Measurements from ENCODE around the gene ELANE. TPM values are rescaled to one million over a fixed set of nuclear protein-coding genes. Genes with fewer than 3 reads are reported as not detected.

Gene ELANE
- total and polyA plus RNA-seq, 9 of the 15 experiments (the other 6 are each of a cell fraction or from before 2014, with no cell fraction given) = not detected

GRCh38 chr19:869245-870177 is 17.4 kb downstream of the ELANE start (continued):
- TF ChIP-seq ZNF146 (CRISPR knock-in tag; IDR thresholded peaks at IDR 0.05; ENCODE audit: unreplicated experiment) = no peak
- no peak for TF ChIP-seq EHMT2 (IDR thresholded peaks at IDR 0.05)
- TF ChIP-seq BRD9 (IDR thresholded peaks at IDR 0.05; ENCODE audit: low read depth, partially characterized antibody) = no peak
- no peak for TF ChIP-seq GTF2A2 (tag; IDR thresholded peaks at IDR 0.05)
- no peak for TF ChIP-seq PCBP2 (IDR thresholded peaks at IDR 0.05; ENCODE audit: low read depth, low read length, poor library complexity, severe bottlenecking)
- TF ChIP-seq PPARD (CRISPR knock-in tag; IDR thresholded peaks at IDR 0.05) = no peak
- TF ChIP-seq TAF1 (IDR thresholded peaks at IDR 0.05; ENCODE audit: control insufficient read depth, extremely low read depth, insufficient read depth, low read length, severe bottlenecking) = no peak
- TF ChIP-seq ZFX (CRISPR knock-in tag; IDR thresholded peaks at IDR 0.05) = peak; percentile 11; the same call in 1 of the 2 replicates
- no peak for TF ChIP-seq CHD1 (IDR thresholded peaks at IDR 0.05; ENCODE audit: low read length)
- no peak for TF ChIP-seq ZC3H4 (CRISPR knock-in tag; IDR thresholded peaks at IDR 0.05; ENCODE audit: borderline replicate concordance)
- no peak for TF ChIP-seq ZNF175 (CRISPR knock-in tag; IDR thresholded peaks at IDR 0.05; ENCODE audit: low read depth)
- no peak for TF ChIP-seq SP2 (IDR thresholded peaks at IDR 0.05; ENCODE audit: extremely low read depth, low read depth, low read length, poor library complexity, severe bottlenecking)
- TF ChIP-seq ZNF592 (IDR thresholded peaks at IDR 0.05) = peak; percentile 31; the same call in 1 of the 2 replicates
- no peak for TF ChIP-seq SP1 (CRISPR knock-in tag; IDR thresholded peaks at IDR 0.05)
- no peak for TF ChIP-seq NCOA2 (IDR thresholded peaks at IDR 0.05; ENCODE audit: partially characterized antibody in 2 of 2)
- no peak for TF ChIP-seq ZNF277 (CRISPR knock-in tag; IDR thresholded peaks at IDR 0.05; ENCODE audit: borderline replicate concordance)
- TF ChIP-seq ETV5 (CRISPR knock-in tag; IDR thresholded peaks at IDR 0.05; ENCODE audit: low read depth) = no peak
- TF ChIP-seq ZNF717 (CRISPR knock-in tag; IDR thresholded peaks at IDR 0.05) = no peak
- TF ChIP-seq SRF (CRISPR knock-in tag; IDR thresholded peaks at IDR 0.05) = no peak
- TF ChIP-seq, protein P1, sequence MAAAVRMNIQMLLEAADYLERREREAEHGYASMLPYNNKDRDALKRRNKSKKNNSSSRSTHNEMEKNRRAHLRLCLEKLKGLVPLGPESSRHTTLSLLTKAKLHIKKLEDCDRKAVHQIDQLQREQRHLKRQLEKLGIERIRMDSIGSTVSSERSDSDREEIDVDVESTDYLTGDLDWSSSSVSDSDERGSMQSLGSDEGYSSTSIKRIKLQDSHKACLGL (CRISPR knock-in tag; IDR thresholded peaks at IDR 0.05; ENCODE audit: borderline replicate concordance, poor library complexity, severe bottlenecking) = no peak
- no peak; the same call in 1 of the 2 replicates for TF ChIP-seq HDAC2 (IDR thresholded peaks at IDR 0.05)
- no peak for TF ChIP-seq DPF2 (IDR thresholded peaks at IDR 0.05)
